ENCODE results near the gene C2orf15. TPM values are rescaled to one million over a fixed set of nuclear protein-coding genes. Genes with fewer than 3 reads are reported as not detected.
A peak's percentile ranks its signal among the peaks of the same experiment; 100 is the strongest.

C2orf15 gene
- total and polyA plus RNA-seq, 2 donors (not counting 1 experiment from before 2014, with no cell fraction given), result 0.09 TPM; not detected in 1

GRCh38 chr2:99104006-99104405, 37.5 kb upstream of the C2orf15 start:
- Histone ChIP-seq H3K4me3 (replicated peaks in 1 of 4; ENCODE audit: control extremely low read depth in 1 of 4, insufficient read depth in 1 of 4, low read depth in 3 of 4, low read length in 4 of 4) (no peak overlapping the region), H3K9ac (ENCODE audit: insufficient read depth, low read length) (no peak overlapping the region), H3K36me3 (ENCODE audit: control insufficient read depth, insufficient read depth, low read length) (no peaks in the 10 kb centered on the region), H3K79me2 (ENCODE audit: control insufficient read depth, insufficient read depth, low read length) (no peaks in the 10 kb centered on the region), H3K27ac (ENCODE audit: insufficient read depth, low read length) (no peak overlapping the region), H2AFZ (ENCODE audit: low read length) (no peak overlapping the region), H3K4me1 (ENCODE audit: control insufficient read depth, extremely low read depth, insufficient read depth, low read length) (no peaks in the 10 kb centered on the region), H3K27me3 (ENCODE audit: control insufficient read depth, insufficient read depth, low read length) (no peaks in the 10 kb centered on the region), H4K20me1 (ENCODE audit: control insufficient read depth, extremely low read depth, insufficient read depth, low read length) (no peaks in the 10 kb centered on the region), H3K4me2 (ENCODE audit: extremely low read depth, insufficient read depth, low read length) (no peak overlapping the region), H3K9me3 (ENCODE audit: control insufficient read depth, insufficient read depth, low read depth, low read length) (no peaks in the 10 kb centered on the region)
- DNase-seq (ENCODE audit: low read depth in 2 of 2), result no peak
- TF ChIP-seq CTCF (conservative IDR thresholded peaks at IDR 0.05 in 1 of 2, IDR thresholded peaks at IDR 0.05 in 1 of 2; ENCODE audit: low read depth in 1 of 2, low read length in 2 of 2), result no peak
- no peak for TF ChIP-seq EZH2 (IDR thresholded peaks at IDR 0.05; ENCODE audit: low read length, missing control alignments)

DNA sequence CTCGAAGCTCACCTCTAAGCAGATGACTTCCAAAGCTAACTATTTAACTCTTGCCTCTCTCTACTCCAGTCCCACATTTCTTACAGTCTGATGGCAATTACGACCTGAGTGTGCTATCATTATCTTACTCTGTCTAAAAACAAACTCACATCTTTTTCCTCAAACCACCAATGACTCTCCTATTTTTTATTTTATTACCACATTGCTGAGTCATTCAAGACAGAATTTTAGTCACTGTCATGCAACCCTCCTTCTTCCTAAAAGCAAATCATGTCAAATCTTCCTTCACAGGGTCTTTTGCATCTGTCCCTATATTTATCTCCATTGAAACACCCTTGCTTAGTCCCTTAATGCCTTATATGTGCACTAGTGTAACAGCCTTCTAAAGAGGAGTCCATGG, 34.6 kb upstream of the C2orf15 start:
- Histone ChIP-seq H3K9me3 (ENCODE audit: control insufficient read depth, insufficient read depth, low read depth, low read length) (no peaks in the 10 kb centered on the region), H3K27ac (ENCODE audit: insufficient read depth, low read length) (no peak overlapping the region), H4K20me1 (ENCODE audit: control insufficient read depth, extremely low read depth, insufficient read depth, low read length) (no peaks in the 10 kb centered on the region), H3K9ac (ENCODE audit: insufficient read depth, low read length) (no peak overlapping the region), H3K79me2 (ENCODE audit: control insufficient read depth, insufficient read depth, low read length) (no peaks in the 10 kb centered on the region), H3K4me1 (ENCODE audit: control insufficient read depth, extremely low read depth, insufficient read depth, low read length) (no peaks in the 10 kb centered on the region), H3K36me3 (ENCODE audit: control insufficient read depth, insufficient read depth, low read length) (no peaks in the 10 kb centered on the region), H3K4me2 (ENCODE audit: extremely low read depth, insufficient read depth, low read length) (no peak overlapping the region), H2AFZ (ENCODE audit: low read length) (no peak overlapping the region), H3K4me3 (replicated peaks in 1 of 4; ENCODE audit: control extremely low read depth in 1 of 4, insufficient read depth in 1 of 4, low read depth in 3 of 4, low read length in 4 of 4) (no peak overlapping the region), H3K27me3 (ENCODE audit: control insufficient read depth, insufficient read depth, low read length) (no peaks in the 10 kb centered on the region)
- peak in 1 of 2 donors; percentile 2 for DNase-seq (ENCODE audit: low read depth in 2 of 2)
- no peak for TF ChIP-seq CTCF (conservative IDR thresholded peaks at IDR 0.05 in 1 of 2, IDR thresholded peaks at IDR 0.05 in 1 of 2; ENCODE audit: low read depth in 1 of 2, low read length in 2 of 2)
- TF ChIP-seq EZH2 (IDR thresholded peaks at IDR 0.05; ENCODE audit: low read length, missing control alignments), result no peak

- Histone ChIP-seq H3K9ac (ENCODE audit: insufficient read depth, low read length) (no peak overlapping the region), H3K79me2 (ENCODE audit: control insufficient read depth, insufficient read depth, low read length) (no peaks in the 10 kb centered on the region), H3K27ac (ENCODE audit: insufficient read depth, low read length) (no peak overlapping the region), H3K4me1 (ENCODE audit: control insufficient read depth, extremely low read depth, insufficient read depth, low read length) (no peaks in the 10 kb centered on the region), H3K9me3 (ENCODE audit: control insufficient read depth, insufficient read depth, low read depth, low read length) (no peaks in the 10 kb centered on the region), H4K20me1 (ENCODE audit: control insufficient read depth, extremely low read depth, insufficient read depth, low read length) (no peaks in the 10 kb centered on the region), H3K4me3 (replicated peaks in 1 of 4; ENCODE audit: control extremely low read depth in 1 of 4, insufficient read depth in 1 of 4, low read depth in 3 of 4, low read length in 4 of 4) (no peak overlapping the region), H3K4me2 (ENCODE audit: extremely low read depth, insufficient read depth, low read length) (no peak overlapping the region), H2AFZ (ENCODE audit: low read length) (no peak overlapping the region), H3K27me3 (ENCODE audit: control insufficient read depth, insufficient read depth, low read length) (no peaks in the 10 kb centered on the region), H3K36me3 (ENCODE audit: control insufficient read depth, insufficient read depth, low read length) (no peaks in the 10 kb centered on the region)
- DNase-seq (ENCODE audit: low read depth in 2 of 2), result no peak
- TF ChIP-seq CTCF (conservative IDR thresholded peaks at IDR 0.05 in 1 of 2, IDR thresholded peaks at IDR 0.05 in 1 of 2; ENCODE audit: low read depth in 1 of 2, low read length in 2 of 2) (no peak), EZH2 (IDR thresholded peaks at IDR 0.05; ENCODE audit: low read length, missing control alignments) (no peak)
These were observed 30.3 kb upstream of the C2orf15 start for GRCh38 chr2:99111236-99111635.
